Adrenal gland (tissue), 12 donors: ENCODE data around the gene SLC25A38. TPM values are rescaled to one million over a fixed set of nuclear protein-coding genes. Genes with fewer than 3 reads are reported as not detected.

ENCODE experiments used
- DNase-seq, 7 donors: peaks; one replicate each; pipeline ENCODE4 v3.0.0-alpha.2; 2019 to 2020
- H3K27ac ChIP-seq, 5 donors: fragments of 200-600 bp; sonication (generic) in 4 of 5; 1 replicate in 3 of 5; 2 replicates in 2 of 5; pipeline versions ENCODE4 v1.5.1 to v1.8.0; 2016 to 2020; ENCODE audit warnings: mild to moderate bottlenecking in 1 of 5
- H3K27me3 ChIP-seq: fragments of 200-600 bp; 2 replicates; pipeline ENCODE4 v1.8.0; 2021
- H3K36me3 ChIP-seq, 2 donors: fragments of 200-600 bp; replicated peaks in 1 of 2; 1 replicate in 1 of 2; 2 replicates in 1 of 2; pipeline versions ENCODE4 v1.5.1 to v1.8.0; 2018 to 2022
- H3K4me1 ChIP-seq, 2 donors: fragments of 200-600 bp; replicated peaks in 1 of 2; 1 replicate in 1 of 2; 2 replicates in 1 of 2; pipeline versions ENCODE4 v1.5.1 to v1.8.0; 2018 to 2021
- H3K4me3 ChIP-seq, 4 donors: fragments of 200-600 bp; sonication (generic) in 3 of 4; one replicate each; pipeline ENCODE4 v1.5.1; 2016 to 2018
- H3K9me3 ChIP-seq, 3 donors: fragments of 200-600 bp; sonication (generic) in 1 of 3; replicated peaks in 1 of 3; 1 replicate in 2 of 3; 2 replicates in 1 of 3; pipeline versions ENCODE4 v1.5.1 to v1.8.0; 2016 to 2021
- CTCF ChIP-seq, 6 experiments: fragments of 450-650 bp in 4 of 6; fragments of 200-600 bp in 2 of 6; sonication (generic) in 1 of 6; IDR thresholded peaks; 1 replicate in 5 of 6; 2 replicates in 1 of 6; pipeline versions ENCODE4 v1.5.1 to v1.8.0; 2016 to 2021; ENCODE audit warnings: antibody characterized with exemption in 6 of 6, mild to moderate bottlenecking in 2 of 6, moderate library complexity in 1 of 6
- POLR2A ChIP-seq, 2 donors: fragments of 450-650 bp; IDR thresholded peaks; one replicate each; pipeline ENCODE4 v1.6.1; 2017; ENCODE audit warnings: antibody characterized with exemption in 2 of 2, mild to moderate bottlenecking in 2 of 2, moderate library complexity in 1 of 2
- whole genome bisulfite sequencing, 4 donors: extraction: QIAGEN DNeasy Blood & Tissue Kit in 2 of 4; methylation state at CpG; one replicate each; pipeline versions ENCODE4 v1.1.5 to v1.1.7; 2013 to 2017; 5-methylcytosine and 5-hydroxymethylcytosine counted together
- intact Hi-C, 2 donors: fragments of 100-400 bp; cut with DNase I; formaldehyde crosslinking; loops; one replicate each; pipeline versions ENCODE4 v1.14.1 to v1.15.0; 2022 to 2023
- polyA plus RNA-seq, 3 donors: library from polyadenylated mRNA; stranded (reverse); fragments of 200-250 nt in 2 of 3; fragments of 350-450 nt in 1 of 3; fragmentation: Illumina TruSeq in 1 of 3; extraction: RNeasy Lipid Tissue Mini Kit (QIAGEN cat#74804) in 1 of 3; gene quantifications; one replicate each; pipeline ENCODE4 v1.2.3, GENCODE V29; 2013 to 2014
- total RNA-seq, 9 donors: library from RNA; depleted of rRNA in 4 of 9; stranded (reverse); fragments of >200 nt in 4 of 9; fragments of 120-200 nt in 1 of 9; fragmentation: NEBNext Ultra II Directional in 1 of 9; extraction: Animal tissue kit (Norgen Biotek cat#: 25700) in 1 of 9; gene quantifications; one replicate each; pipeline versions ENCODE4 v1.1.0 to v1.2.4, GENCODE V29; 2013 to 2023
- donor health status: healthy with polysubstance abuse.
- donor health status: Bipolar disorder and iron deficiency.
- donor health status: DM: yes; HTN: yes; CAD: no.
- donor health status: DM: no; HTN: no; CAD: no.
- donor health status: DM: no; HTN: no; CAD: no.
- donor health status: DM: yes; HTN: yes; CAD: no.

The SLC25A38 gene
- total and polyA plus RNA-seq, 12 donors: 34.2 to 70.6 (median 47.3) TPM

DNA sequence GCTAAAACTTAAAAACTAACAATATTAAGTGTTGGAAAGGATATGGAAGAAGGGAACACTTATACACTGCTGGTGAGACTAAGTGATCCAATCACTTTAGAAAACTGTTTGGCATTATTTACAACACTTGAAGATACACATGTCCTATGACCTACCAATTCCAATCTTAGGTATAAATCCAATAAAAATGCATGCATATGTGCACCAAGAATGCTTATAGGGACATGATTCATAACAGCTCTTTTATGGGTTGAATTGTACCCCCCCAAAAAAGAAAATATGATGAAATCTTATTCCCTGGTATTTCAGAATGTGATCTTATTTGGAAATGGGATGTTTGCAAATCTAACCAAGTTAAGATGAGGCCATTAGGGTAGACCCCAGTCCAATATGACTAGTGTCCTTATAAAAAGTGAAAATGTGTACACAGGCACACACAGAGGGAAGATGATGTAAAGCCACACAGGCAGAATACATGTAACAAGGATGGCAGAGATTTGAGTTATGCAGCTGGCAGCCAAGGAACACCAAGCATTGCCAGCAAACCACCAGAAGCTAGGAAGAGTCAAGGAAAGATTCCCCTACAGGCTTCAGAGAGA, 38.3 kb upstream of the SLC25A38 start:
- intact Hi-C loops: no loop called here
- DNase-seq: no peak

DNA sequence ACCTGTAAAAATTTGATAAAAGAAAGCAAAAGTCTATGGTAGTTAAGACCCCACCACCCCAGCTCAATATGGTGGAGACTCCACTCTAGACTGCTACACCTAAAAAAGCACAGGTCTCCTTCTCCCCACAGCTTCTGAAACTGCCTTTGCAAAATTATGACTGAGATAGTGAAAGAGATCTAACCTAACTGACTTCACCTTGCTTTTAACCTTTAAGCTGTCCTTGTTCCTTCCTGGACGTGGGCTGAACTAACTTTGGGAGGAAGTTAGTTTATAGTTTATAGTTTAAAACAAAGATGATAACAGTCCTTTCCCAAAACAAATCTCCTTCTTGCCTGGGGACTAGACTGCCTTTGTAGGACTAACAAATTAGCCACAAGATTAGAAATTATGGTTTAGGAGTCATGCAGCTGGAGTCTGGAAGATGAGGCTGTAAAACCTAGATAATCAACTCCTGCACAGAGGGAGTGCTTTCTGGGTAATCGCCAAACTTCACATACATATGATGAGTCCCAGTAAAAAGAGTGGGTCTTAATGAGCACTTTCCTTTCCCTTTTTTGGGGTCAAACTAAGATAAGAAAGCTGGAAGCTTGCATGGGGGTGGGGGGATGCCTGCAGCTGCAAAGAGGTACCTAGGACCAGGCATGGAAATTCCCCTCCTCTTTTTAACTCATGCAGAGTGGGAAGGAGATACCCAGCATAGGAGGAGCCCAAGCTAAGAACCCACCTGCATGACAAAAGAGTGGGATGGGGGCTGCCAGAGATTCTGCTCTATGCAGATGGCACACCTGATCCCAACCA, 36.2 kb upstream of the SLC25A38 start:
- intact Hi-C loops: no loop called here
- Histone ChIP-seq H3K27ac (no peak overlapping the region), H3K4me1 (peaks cover 0 to 2% of the 10 kb centered on the region in 2 donors), H3K27me3 (no peaks in the 10 kb centered on the region), H3K9me3 (no peaks in the 10 kb centered on the region), H3K36me3 (no peaks in the 10 kb centered on the region), H3K4me3 (no peak overlapping the region)
- DNase-seq: no peak
- WGBS, 4 donors: 31 to 33% (median 32%) methylated on average over 2 of the region's 2 CpGs
- TF ChIP-seq CTCF (IDR thresholded peaks at IDR 0.05) (no peak), POLR2A (IDR thresholded peaks at IDR 0.05) (no peak)

More for the DNA sequence above, 38.3 kb upstream of the SLC25A38 start:
- no peak overlapping the region for H3K4me3 ChIP-seq
- no peaks in the 10 kb centered on the region for H3K36me3 ChIP-seq
- H3K27me3 ChIP-seq: no peaks in the 10 kb centered on the region
- H3K4me1 ChIP-seq: peaks cover 0 to 2% of the 10 kb centered on the region in 2 donors
- H3K9me3 ChIP-seq: no peaks in the 10 kb centered on the region
- H3K27ac ChIP-seq: no peak overlapping the region
- TF ChIP-seq CTCF (IDR thresholded peaks at IDR 0.05) (no peak), POLR2A (IDR thresholded peaks at IDR 0.05) (no peak)

GRCh38 chr3:39347586-39347876, 35.6 kb upstream of the SLC25A38 start:
- no peaks in the 10 kb centered on the region for H3K36me3 ChIP-seq
- no peaks in the 10 kb centered on the region for H3K9me3 ChIP-seq
- H3K4me3 ChIP-seq: no peak overlapping the region
- peaks cover 0 to 2% of the 10 kb centered on the region in 2 donors for H3K4me1 ChIP-seq
- H3K27ac ChIP-seq: no peak overlapping the region
- DNase-seq: no peak
- WGBS, 4 donors: 29 to 45% (median 34%) methylated on average over 3 of the region's 3 CpGs
- no peak for TF ChIP-seq POLR2A (IDR thresholded peaks at IDR 0.05)
- TF ChIP-seq CTCF (IDR thresholded peaks at IDR 0.05): no peak
- intact Hi-C loops: no loop called here
- H3K27me3 ChIP-seq: no peaks in the 10 kb centered on the region

- peaks cover 0 to 2% of the 10 kb centered on the region in 2 donors for H3K4me1 ChIP-seq
- no peak overlapping the region for H3K4me3 ChIP-seq
- no peaks in the 10 kb centered on the region for H3K27me3 ChIP-seq
- 57 to 83% (median 62%) methylated on average over 3 of the region's 3 CpGs for WGBS, 4 donors
- intact Hi-C loops: no loop called here
- no peaks in the 10 kb centered on the region for H3K9me3 ChIP-seq
- no peak overlapping the region for H3K27ac ChIP-seq
- H3K36me3 ChIP-seq: no peaks in the 10 kb centered on the region
- DNase-seq: no peak
- no peak for TF ChIP-seq POLR2A (IDR thresholded peaks at IDR 0.05)
- no peak for TF ChIP-seq CTCF (IDR thresholded peaks at IDR 0.05)
Measured at GRCh38 chr3:39349080-39349479, 34.1 kb upstream of the SLC25A38 start.
